Mesenchymal stem cell (in vitro differentiated cells and primary cell): ENCODE data around the gene C13orf46.

Source experiments
- DNase-seq: peaks from one replicate; pipeline ENCODE4 v3.0.0-alpha.2; 2013
- H2AFZ ChIP-seq: one replicate; pipeline ENCODE4 v1.6.1; 2013; ENCODE audit warnings: low read depth, mild to moderate bottlenecking, control low read depth, inconsistent platforms, low read length, moderate library complexity
- H2AK5ac ChIP-seq: 2 replicates; pipeline ENCODE4 v1.6.1; 2013; ENCODE audit warnings: low read length, moderate library complexity, mild to moderate bottlenecking, inconsistent platforms; ENCODE audit not compliant: severe bottlenecking
- H2BK120ac ChIP-seq: one replicate; pipeline ENCODE4 v1.6.1; 2013; ENCODE audit warnings: low read depth, mild to moderate bottlenecking, inconsistent platforms, low read length, moderate library complexity
- H2BK12ac ChIP-seq, 2 experiments: one replicate each; pipeline ENCODE4 v1.6.1; 2013; ENCODE audit warnings: inconsistent platforms in 2 of 2, low read length in 2 of 2, mild to moderate bottlenecking in 2 of 2, moderate library complexity in 2 of 2, control low read depth in 1 of 2
- H2BK15ac ChIP-seq: one replicate; pipeline ENCODE4 v1.6.1; 2013; ENCODE audit warnings: mild to moderate bottlenecking, low read depth, inconsistent platforms; ENCODE audit not compliant: poor library complexity, severe bottlenecking
- H2BK5ac ChIP-seq: 2 replicates; pipeline ENCODE4 v1.6.1; 2013; ENCODE audit warnings: low read depth, mild to moderate bottlenecking, low read length, control low read depth, inconsistent platforms; ENCODE audit not compliant: poor library complexity, severe bottlenecking
- H3K14ac ChIP-seq, 2 experiments: one replicate each; pipeline ENCODE4 v1.6.1; 2013; ENCODE audit warnings: inconsistent platforms in 2 of 2, low read length in 2 of 2, control low read depth in 1 of 2, mild to moderate bottlenecking in 1 of 2, moderate library complexity in 1 of 2
- H3K18ac ChIP-seq, 2 experiments: one replicate each; pipeline ENCODE4 v1.6.1; 2013; ENCODE audit warnings: inconsistent platforms in 2 of 2, low read length in 2 of 2, control low read depth in 1 of 2, low read depth in 1 of 2, mild to moderate bottlenecking in 1 of 2
- H3K23ac ChIP-seq, 2 experiments: one replicate each; pipeline ENCODE4 v1.6.1; 2013; ENCODE audit warnings: inconsistent platforms in 2 of 2, low read length in 2 of 2, mild to moderate bottlenecking in 2 of 2, moderate library complexity in 2 of 2, control low read depth in 1 of 2
- H3K27ac ChIP-seq: 2 replicates; pipeline ENCODE4 v1.5.1; 2013; ENCODE audit warnings: mild to moderate bottlenecking, moderate library complexity, low read length, control low read depth, inconsistent platforms; ENCODE audit not compliant: poor library complexity, severe bottlenecking
- H3K27me3 ChIP-seq, 2 experiments: 2 replicates each; pipeline versions ENCODE4 v1.6.1 to v1.7.0; 2013; ENCODE audit warnings: low read length in 2 of 2, mild to moderate bottlenecking in 2 of 2, moderate library complexity in 2 of 2, control low read depth in 1 of 2, inconsistent platforms in 1 of 2; ENCODE audit not compliant: control insufficient read depth in 1 of 2, insufficient read depth in 1 of 2
- H3K36me3 ChIP-seq, 2 experiments: 2 replicates each; pipeline versions ENCODE4 v1.6.1 to v1.7.0; 2013; ENCODE audit warnings: low read length in 2 of 2, control low read depth in 1 of 2, inconsistent platforms in 1 of 2, low read depth in 1 of 2, mild to moderate bottlenecking in 1 of 2; ENCODE audit not compliant: insufficient read depth in 2 of 2, control insufficient read depth in 1 of 2
- H3K4ac ChIP-seq, 2 experiments: one replicate each; pipeline ENCODE4 v1.6.1; 2013; ENCODE audit warnings: inconsistent platforms in 2 of 2, low read length in 2 of 2, mild to moderate bottlenecking in 2 of 2, moderate library complexity in 2 of 2, control low read depth in 1 of 2, low read depth in 1 of 2
- H3K4me1 ChIP-seq: 2 replicates; pipeline ENCODE4 v1.6.1; 2013; ENCODE audit warnings: low read depth, low read length, control low read depth; ENCODE audit not compliant: control insufficient read depth, insufficient read depth
- H3K4me2 ChIP-seq: 2 replicates; pipeline ENCODE4 v1.6.1; 2013; ENCODE audit warnings: low read length, mild to moderate bottlenecking, inconsistent platforms; ENCODE audit not compliant: poor library complexity, severe bottlenecking
- H3K4me3 ChIP-seq, 2 experiments: 2 replicates each; pipeline versions ENCODE4 v1.5.1 to v1.7.0; 2013; ENCODE audit warnings: low read length in 2 of 2, mild to moderate bottlenecking in 2 of 2, control low read depth in 1 of 2, low read depth in 1 of 2; ENCODE audit not compliant: insufficient read depth in 1 of 2
- H3K79me1 ChIP-seq: replicated peaks from 2 replicates; pipeline ENCODE4 v1.6.1; 2013; ENCODE audit warnings: mild to moderate bottlenecking, control low read depth, low read length, inconsistent platforms; ENCODE audit not compliant: poor library complexity, severe bottlenecking
- H3K9ac ChIP-seq: 2 replicates; pipeline ENCODE4 v1.7.0; 2013; ENCODE audit warnings: mild to moderate bottlenecking, low read length, moderate library complexity
- H3K9me3 ChIP-seq: 2 replicates; pipeline ENCODE4 v1.7.0; 2013; ENCODE audit warnings: mild to moderate bottlenecking, low read length; ENCODE audit not compliant: control insufficient read depth
- H4K8ac ChIP-seq: one replicate; pipeline ENCODE4 v1.6.1; 2013; ENCODE audit warnings: inconsistent platforms, mild to moderate bottlenecking, low read length, moderate library complexity
- H4K91ac ChIP-seq: one replicate; pipeline ENCODE4 v1.6.1; 2013; ENCODE audit warnings: mild to moderate bottlenecking, low read length, inconsistent platforms
- WGBS: methylation state at CpG from one replicate; pipeline ENCODE4 v1.1.7; 2013; ENCODE audit warnings: mixed read lengths; 5-methylcytosine and 5-hydroxymethylcytosine counted together

C13orf46 gene

DNA sequence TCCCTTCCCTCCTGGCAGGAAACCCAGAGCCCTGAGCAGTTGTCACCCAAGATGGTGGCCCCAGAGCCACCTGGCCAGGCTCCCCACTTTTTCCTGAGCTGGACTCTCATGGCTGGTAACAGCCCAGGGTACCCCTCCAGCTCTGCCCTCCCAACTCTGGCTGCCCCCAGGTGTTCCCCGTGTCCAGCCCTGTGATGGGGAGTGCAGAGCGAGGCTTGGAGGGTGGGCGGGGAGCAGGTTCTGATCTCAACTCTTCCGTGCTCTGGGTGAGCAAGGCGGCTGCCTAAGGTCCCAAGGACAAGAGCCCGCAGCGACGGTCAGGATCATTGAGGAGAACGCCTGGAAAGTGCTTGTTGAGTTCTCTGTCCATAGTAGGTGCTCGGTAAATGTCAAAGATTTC lies 55.3 kb downstream of the C13orf46 start:
- 98% methylated on average over 10 of the region's 10 CpGs for WGBS
- H2AFZ ChIP-seq, result no peak overlapping the region
- H4K91ac ChIP-seq, result no peak overlapping the region
- peaks cover 11% of the 10 kb centered on the region for H3K4me1 ChIP-seq
- H2BK120ac ChIP-seq, result no peak overlapping the region
- peak overlapping the region in 1 of 2 experiments; percentile 57 for H2BK12ac ChIP-seq
- peaks cover 0 to 8% of the 10 kb centered on the region in 2 experiments for H3K36me3 ChIP-seq
- H3K4ac ChIP-seq, result no peak overlapping the region
- no peaks in the 10 kb centered on the region for H3K79me1 ChIP-seq
- H3K9me3 ChIP-seq, result peaks cover 46% of the 10 kb centered on the region
- no peak overlapping the region for H2BK5ac ChIP-seq
- no peak overlapping the region for H2BK15ac ChIP-seq
- H3K27me3 ChIP-seq, result peaks cover 0 to 4% of the 10 kb centered on the region in 2 experiments
- no peak overlapping the region for H2AK5ac ChIP-seq
- no peak for DNase-seq
- H4K8ac ChIP-seq, result no peak overlapping the region
- no peak overlapping the region for H3K9ac ChIP-seq
- no peak overlapping the region for H3K18ac ChIP-seq
- H3K4me3 ChIP-seq, result no peak overlapping the region
- no peak overlapping the region for H3K14ac ChIP-seq
- no peak overlapping the region for H3K4me2 ChIP-seq
- no peak overlapping the region for H3K23ac ChIP-seq
- no peak overlapping the region for H3K27ac ChIP-seq

DNA sequence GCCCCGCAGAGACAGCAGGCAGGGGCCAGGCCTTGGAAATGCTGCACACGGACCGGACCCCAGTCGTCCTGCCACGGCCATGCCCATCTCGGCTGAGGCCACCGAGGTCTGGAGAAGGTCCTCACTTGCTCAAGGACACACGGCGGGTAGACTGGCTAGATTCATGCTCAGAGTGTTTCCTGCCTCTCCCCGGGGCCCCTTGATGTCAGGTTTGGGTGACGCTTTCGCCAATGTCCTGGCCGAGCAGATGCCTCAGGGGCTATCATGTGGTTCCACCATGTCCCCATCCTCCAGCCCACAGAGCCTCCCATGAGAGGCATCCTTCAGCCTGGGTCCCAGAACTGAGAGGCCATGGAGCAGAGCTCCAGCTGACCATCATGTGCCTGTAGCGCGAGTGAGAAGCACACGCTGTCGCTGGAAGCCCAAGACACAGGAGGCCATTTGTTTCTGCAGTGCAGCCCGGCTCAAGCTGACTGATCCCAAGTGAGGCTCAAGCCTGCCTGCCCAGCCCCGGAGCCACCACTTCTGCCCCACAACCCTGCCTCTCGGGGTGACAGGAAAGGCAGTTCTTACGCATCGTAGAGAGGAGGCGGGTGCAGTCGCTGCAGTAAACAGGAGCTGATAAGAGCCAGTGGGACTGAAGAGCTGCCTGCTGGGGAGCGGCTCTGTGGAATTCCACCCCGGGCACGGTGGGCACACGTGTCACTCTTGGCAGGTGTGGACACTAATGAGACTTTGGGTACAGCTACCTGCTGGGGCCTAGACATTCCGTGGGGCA lies 56.1 kb downstream of the C13orf46 start:
- H3K36me3 ChIP-seq, result peaks cover 0 to 8% of the 10 kb centered on the region in 2 experiments
- no peak overlapping the region for H3K4me2 ChIP-seq
- H4K8ac ChIP-seq, result no peak overlapping the region
- H3K4me1 ChIP-seq, result peaks cover 11% of the 10 kb centered on the region
- H3K9ac ChIP-seq, result no peak overlapping the region
- H3K9me3 ChIP-seq, result peaks cover 42% of the 10 kb centered on the region
- H3K79me1 ChIP-seq, result no peaks in the 10 kb centered on the region
- peak overlapping the region in 1 of 2 experiments; percentile 15 for H2BK12ac ChIP-seq
- H3K4me3 ChIP-seq, result no peak overlapping the region
- peak overlapping the region; percentile 65 for H4K91ac ChIP-seq
- H2AK5ac ChIP-seq, result no peak overlapping the region
- no peak overlapping the region for H3K14ac ChIP-seq
- H3K27me3 ChIP-seq, result peaks cover 0 to 4% of the 10 kb centered on the region in 2 experiments
- no peak overlapping the region for H3K23ac ChIP-seq
- H3K18ac ChIP-seq, result peak overlapping the region in 1 of 2 experiments; percentile 0
- 94% methylated on average over 29 of the region's 29 CpGs for WGBS
- no peak overlapping the region for H3K27ac ChIP-seq
- H2BK120ac ChIP-seq, result no peak overlapping the region
- no peak for DNase-seq
- no peak overlapping the region for H2BK5ac ChIP-seq
- peak overlapping the region in 1 of 2 experiments; percentile 35 for H3K4ac ChIP-seq
- no peak overlapping the region for H2AFZ ChIP-seq
- H2BK15ac ChIP-seq, result peak overlapping the region; percentile 54

DNA sequence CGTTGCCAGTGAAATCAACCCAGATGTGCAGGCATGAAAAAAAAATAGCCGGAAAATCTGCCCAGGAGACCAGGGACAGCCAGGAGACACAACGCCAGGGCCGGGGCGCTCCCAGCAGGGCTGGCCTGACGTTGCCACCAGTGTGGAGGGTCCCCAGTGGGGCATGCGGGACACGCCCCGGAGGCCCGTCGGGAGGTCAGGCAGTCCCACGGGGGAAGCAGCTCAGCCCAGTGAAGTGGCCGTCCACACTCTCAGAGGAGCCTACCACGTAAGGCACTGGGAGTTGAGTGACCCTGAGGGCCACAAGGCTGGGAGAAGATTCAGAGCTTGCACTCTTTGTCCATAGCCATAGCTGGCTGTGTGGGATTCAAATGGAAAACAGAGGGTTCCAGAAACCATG lies 56.8 kb downstream of the C13orf46 start:
- Histone ChIP-seq H3K36me3 (peaks cover 0 to 8% of the 10 kb centered on the region in 2 experiments), H3K9ac (no peak overlapping the region), H2BK12ac (peak overlapping the region in 1 of 2 experiments; percentile 61), H3K4ac (no peak overlapping the region), H3K4me1 (peaks cover 11% of the 10 kb centered on the region), H3K79me1 (no peaks in the 10 kb centered on the region), H4K91ac (no peak overlapping the region), H3K4me2 (no peak overlapping the region), H2BK5ac (no peak overlapping the region), H3K9me3 (peaks cover 35% of the 10 kb centered on the region), H2AK5ac (no peak overlapping the region), H2BK15ac (no peak overlapping the region), H3K23ac (no peak overlapping the region), H3K18ac (no peak overlapping the region), H4K8ac (no peak overlapping the region), H2AFZ (no peak overlapping the region), H3K14ac (no peak overlapping the region), H2BK120ac (peak overlapping the region; percentile 57), H3K27me3 (peaks cover 0 to 4% of the 10 kb centered on the region in 2 experiments), H3K27ac (no peak overlapping the region), H3K4me3 (no peak overlapping the region)
- WGBS, result 92% methylated on average over 14 of the region's 14 CpGs
- no peak for DNase-seq

DNA sequence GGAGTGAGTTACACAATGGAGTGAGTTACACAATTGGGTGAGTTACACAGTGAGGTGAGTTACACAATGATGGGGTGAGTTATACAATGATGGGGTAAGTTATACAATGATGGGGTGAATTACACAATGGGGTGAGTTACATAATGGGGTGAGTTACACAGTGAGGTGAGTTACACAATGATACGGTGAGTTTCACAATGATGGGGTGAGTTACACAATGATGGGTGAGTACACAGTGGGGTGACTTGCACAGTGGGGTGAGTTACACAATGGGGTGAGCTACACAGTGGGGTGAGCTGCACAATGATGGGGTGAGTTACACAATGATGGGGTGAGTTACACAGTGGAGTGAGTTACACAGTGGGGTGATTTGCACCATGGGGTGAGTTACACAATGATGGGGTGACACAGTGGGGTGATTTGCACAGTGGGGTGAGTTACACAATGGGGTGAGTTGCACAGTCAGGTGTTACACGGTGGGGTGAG lies 57.5 kb downstream of the C13orf46 start:
- peaks cover 31% of the 10 kb centered on the region for H3K9me3 ChIP-seq
- no peak overlapping the region for H4K91ac ChIP-seq
- no peak overlapping the region for H3K27ac ChIP-seq
- peaks cover 0 to 8% of the 10 kb centered on the region in 2 experiments for H3K36me3 ChIP-seq
- no peak overlapping the region for H3K4me2 ChIP-seq
- no peak overlapping the region for H2BK12ac ChIP-seq
- WGBS, result 94% methylated on average over 2 of the region's 2 CpGs
- H3K18ac ChIP-seq, result peak overlapping the region in 1 of 2 experiments; percentile 42
- peaks cover 11% of the 10 kb centered on the region for H3K4me1 ChIP-seq
- no peaks in the 10 kb centered on the region for H3K79me1 ChIP-seq
- peak overlapping the region in 1 of 2 experiments; percentile 74 for H3K23ac ChIP-seq
- peaks cover 0 to 4% of the 10 kb centered on the region in 2 experiments for H3K27me3 ChIP-seq
- H3K4me3 ChIP-seq, result peak overlapping the region in 1 of 2 experiments; percentile 16
- no peak overlapping the region for H2AK5ac ChIP-seq
- H2BK15ac ChIP-seq, result no peak overlapping the region
- no peak overlapping the region for H2BK5ac ChIP-seq
- no peak overlapping the region for H2BK120ac ChIP-seq
- H4K8ac ChIP-seq, result no peak overlapping the region
- H2AFZ ChIP-seq, result no peak overlapping the region
- peak; percentile 77 for DNase-seq
- H3K4ac ChIP-seq, result no peak overlapping the region
- no peak overlapping the region for H3K9ac ChIP-seq
- H3K14ac ChIP-seq, result no peak overlapping the region
